ENCODE measurements around the gene ABHD17A. TPM values are rescaled to one million over a fixed set of nuclear protein-coding genes. Genes with fewer than 3 reads are reported as not detected.

ABHD17A gene
- total RNA-seq, 1 experiment from 2014 or later = 27.0 TPM

GRCh38 chr19:1865172-1866010, 19.9 kb downstream of the ABHD17A start:
- DNase-seq (ENCODE audit: extremely low read depth, low read depth) = no peak

DNA sequence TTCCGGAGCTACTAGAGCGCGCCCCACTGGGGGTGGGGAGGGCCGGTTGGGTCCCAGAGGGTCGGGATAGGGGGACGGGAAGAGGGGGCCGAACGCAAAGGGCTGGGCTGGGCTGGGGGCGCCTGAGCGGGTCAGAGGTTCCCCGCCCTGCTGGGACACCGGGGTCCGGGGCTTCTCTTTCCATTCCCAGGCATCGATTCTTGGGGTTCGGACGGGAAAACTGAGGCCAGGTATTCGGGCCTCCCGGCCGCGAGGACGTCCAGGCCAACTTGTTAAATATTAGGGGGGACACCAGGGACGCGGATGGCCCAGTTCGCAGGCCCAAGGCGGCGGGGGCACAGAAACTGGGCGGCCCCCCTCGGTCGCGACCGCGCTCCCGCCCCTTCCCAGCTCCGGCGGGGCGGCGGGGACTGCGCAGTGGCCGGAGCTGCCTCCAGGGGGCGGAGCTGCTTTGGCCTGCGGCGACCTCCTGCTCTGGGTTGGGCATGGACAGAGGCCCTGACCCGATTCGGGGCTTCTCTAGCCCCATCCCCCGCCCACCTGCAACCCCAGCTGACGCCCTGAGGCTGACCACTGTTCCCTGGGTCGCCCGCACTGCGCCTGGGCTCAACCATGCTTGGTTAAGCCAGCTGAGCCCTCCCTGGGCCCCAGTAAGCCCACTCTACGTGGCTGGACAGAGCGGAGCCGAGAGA, 20.7 kb downstream of the ABHD17A start:
- DNase-seq (ENCODE audit: extremely low read depth, low read depth) = no peak

DNA sequence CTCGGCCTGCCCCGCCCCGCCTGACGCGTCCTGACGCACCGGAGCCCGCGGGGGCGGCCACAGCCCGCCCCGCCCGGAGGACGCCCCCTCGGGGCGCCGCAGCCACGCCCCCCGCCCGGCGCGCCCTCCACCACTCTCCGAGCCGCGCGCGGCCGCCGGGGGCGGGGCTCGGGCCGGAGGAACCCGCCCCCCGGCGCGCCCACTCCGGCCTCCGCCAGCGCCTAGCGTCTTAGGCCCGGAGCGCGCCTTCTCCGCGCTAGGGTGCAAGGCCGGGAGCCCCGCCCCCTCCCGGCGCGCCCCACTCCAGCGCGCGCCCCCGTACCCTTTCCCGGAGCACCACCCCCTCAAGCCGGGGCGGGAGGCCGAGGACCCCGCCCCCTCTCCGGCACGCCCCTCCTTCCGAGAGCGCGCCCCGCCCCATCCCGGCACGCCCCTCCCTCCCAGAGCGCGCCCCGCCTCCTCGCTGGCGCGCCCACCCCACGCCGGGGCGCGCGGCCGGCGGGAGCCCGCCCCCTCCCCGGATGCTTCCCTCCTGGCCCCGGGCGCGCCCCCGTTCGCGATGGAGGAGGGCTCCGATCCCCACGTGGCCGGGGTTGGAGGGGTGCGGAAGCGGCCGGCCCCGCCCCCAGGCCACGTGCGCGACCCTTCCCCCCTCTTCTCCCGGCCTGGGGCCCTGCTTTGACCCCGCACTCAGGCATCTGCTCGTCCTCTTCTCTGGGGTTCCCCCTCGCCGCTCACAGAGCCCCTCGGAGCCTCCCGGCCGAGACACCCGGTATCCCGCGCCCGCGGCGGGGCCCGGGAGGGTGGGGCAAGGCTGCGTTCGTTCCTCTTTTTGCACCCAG, 21.4 kb downstream of the ABHD17A start:
- peak; percentile 87 for DNase-seq (ENCODE audit: extremely low read depth, low read depth)

- DNase-seq (ENCODE audit: extremely low read depth, low read depth) = no peak
Measured at GRCh38 chr19:1863328-1863637, 22.0 kb downstream of the ABHD17A start, which contains the start of gene KLF16. KLF16 (minus strand) TSS chr19:1863579; CDS start chr19:1863497, 82 bp downstream.

DNA sequence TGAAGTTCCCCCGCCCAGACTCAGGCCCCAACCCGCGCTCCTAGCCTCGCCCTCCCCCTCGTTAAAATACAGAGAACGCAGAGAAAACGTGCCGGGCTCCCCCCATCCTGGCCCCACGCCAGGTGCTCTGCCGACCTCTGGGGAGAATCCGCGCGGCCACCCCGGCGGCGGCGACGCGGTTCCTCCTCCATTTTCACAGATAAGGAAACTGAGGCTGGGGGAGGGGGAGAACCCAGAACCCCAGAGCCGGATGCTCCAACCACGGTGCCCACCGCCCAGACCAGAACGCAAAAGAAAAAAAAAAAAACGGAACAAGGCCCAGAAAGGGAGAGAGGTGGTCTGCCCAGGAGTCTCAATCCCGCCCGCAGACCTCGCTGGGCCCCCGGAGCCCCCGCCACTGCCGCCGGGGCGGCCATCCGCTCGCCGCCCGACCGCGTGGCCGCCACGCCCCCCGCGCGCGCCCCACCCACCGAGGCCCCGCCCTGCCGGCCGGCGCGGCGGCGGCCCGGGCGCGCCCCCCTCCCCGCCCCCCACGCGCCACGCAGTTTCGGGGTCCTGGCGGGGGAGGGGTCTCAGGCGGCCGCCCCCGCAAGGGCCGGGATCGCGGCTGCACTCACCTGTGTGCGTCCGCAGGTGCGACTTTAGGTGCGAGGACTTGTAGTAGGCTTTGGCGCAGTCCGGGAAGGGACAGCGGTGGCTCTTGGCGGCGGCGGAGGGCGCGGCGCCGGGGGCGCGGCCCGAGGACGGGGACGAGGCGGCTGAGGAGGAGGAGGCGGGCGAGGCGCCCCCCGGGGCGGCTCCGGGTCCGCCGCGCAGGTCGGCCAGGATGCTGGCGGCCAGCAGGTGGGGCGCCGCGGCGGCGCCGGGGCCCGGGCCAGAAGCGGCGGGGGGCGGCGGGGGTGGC, 22.6 kb downstream of the ABHD17A start:
- DNase-seq (ENCODE audit: extremely low read depth, low read depth) = no peak

DNA sequence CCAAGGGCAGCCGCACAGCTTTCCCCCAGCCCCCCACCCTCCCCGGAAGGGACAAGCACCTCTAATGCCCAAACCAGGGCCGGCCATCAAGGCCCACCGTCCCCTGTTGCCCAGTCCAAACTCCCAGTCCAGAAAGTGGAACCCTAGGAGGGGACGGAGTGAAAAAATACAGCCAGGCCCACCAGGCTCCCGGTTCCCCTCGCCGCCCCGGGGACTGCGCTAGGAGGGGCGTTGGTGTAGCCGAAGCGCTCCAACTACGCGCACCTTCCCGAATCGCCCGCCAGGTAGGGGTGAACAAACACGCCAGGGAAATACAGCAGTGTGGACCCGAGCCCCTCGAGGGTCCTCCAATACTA, 23.2 kb downstream of the ABHD17A start:
- no peak for DNase-seq (ENCODE audit: extremely low read depth, low read depth)

GRCh38 chr19:1861599-1862031, 23.7 kb downstream of the ABHD17A start:
- no peak for DNase-seq (ENCODE audit: extremely low read depth, low read depth)

DNA sequence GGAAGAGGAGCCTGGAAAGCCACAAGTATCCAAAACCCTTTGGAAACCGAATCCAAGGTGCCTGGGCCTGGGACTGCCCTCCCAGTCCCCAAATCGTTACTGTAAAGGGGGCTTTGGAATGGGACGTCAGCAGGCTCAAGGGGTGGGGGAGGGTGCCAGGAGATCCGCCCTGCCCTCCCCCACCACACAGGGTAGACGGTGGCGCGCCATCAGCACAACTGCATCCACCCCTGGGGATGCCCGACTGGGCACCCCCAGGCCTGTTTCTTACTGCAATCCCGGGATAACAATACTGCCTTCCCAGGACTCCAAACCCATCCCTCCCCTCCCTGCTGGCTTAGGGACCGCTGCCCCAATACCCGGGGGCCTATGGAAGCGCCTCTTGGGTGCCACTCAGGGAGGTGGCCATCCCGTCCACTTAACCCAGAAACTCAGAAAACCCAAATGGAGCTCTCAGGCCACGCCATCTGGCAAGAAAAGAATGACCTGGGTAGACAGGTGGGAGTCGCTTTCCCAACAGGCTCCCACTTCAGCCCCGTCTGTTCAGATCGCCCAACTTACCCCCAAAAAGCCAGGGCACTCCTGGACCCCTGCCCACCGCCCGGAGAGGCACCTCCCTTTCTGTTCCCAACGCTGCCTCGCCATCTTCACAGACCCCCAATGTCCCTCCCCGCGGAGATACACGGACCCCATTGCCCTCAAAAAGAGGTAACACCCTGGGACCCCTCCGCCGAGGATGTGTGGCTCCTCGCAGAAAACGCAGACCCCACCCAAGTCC, 24.3 kb downstream of the ABHD17A start:
- DNase-seq (ENCODE audit: extremely low read depth, low read depth) = no peak

- no peak for DNase-seq (ENCODE audit: extremely low read depth, low read depth)
Measured at GRCh38 chr19:1860042-1860775, 25.1 kb downstream of the ABHD17A start.

GRCh38 chr19:1859331-1859781, 25.9 kb downstream of the ABHD17A start:
- no peak for DNase-seq (ENCODE audit: extremely low read depth, low read depth)

- DNase-seq (ENCODE audit: extremely low read depth, low read depth) = no peak
Measured at GRCh38 chr19:1858412-1859081, 26.7 kb downstream of the ABHD17A start.

DNA sequence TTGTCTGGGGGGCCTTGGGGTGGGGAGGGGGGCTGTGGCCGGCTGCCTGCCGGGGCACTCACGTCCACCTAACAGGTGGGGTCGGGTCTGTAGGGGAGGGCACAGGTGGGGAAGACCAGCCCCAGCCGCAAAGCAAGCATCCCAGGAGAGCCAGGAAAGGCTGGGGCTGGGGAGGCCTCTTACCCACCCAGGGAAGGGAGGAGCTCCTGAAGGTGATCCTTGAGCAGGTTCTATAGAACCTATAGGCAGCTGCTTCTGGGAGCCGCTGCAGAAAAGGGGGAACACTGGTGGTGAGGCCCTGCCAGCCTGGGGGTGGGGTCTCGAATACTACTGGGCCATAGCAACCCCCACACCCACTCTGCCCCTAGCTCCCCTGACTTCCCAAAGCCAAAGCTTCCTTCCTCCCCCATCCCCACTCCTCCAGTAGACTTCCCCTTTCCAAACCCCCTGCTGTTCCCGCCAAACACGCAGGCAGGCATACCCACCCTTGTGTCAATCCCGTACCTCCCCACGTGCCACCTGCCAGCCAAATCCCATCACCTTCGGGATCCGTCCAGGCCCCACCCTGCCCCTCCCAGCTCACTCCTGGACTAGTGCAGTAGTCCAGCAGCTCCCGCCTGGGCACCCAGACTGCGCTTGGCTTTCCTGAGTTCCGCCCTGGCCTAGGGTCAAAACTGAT, 27.5 kb downstream of the ABHD17A start:
- DNase-seq (ENCODE audit: extremely low read depth, low read depth) = no peak

GRCh38 chr19:1856698-1857603, 28.3 kb downstream of the ABHD17A start:
- DNase-seq (ENCODE audit: extremely low read depth, low read depth) = no peak

DNA sequence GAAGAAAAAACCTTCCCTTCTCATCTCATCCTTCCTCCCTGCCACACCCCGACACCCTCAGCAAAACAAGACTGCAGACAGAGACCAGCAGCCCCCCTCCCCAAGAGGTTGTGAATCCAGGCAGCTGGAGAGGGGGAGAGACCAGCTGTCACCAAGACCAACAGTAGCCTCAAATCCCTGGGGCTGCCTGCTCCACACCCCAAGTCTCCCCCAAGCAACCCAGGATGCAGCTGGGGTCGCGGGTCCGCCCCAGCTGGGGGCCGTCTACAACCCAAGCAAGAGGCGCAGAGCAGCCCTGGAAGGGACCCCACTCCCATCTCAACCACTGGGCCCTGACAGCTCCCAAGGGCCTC, 29.0 kb downstream of the ABHD17A start:
- DNase-seq (ENCODE audit: extremely low read depth, low read depth) = no peak

GRCh38 chr19:1855828-1856255, 29.5 kb downstream of the ABHD17A start:
- no peak for DNase-seq (ENCODE audit: extremely low read depth, low read depth)

GRCh38 chr19:1855040-1855827, 30.1 kb downstream of the ABHD17A start:
- DNase-seq (ENCODE audit: extremely low read depth, low read depth) = peak; percentile 81

Data from NCI-H460 (cell line).